Stimulated activated CD8-positive, alpha-beta memory T cell treated with anti-CD3 and anti-CD28 coated beads, Interleukin-15, amount 100 ng/mL, for 4 hours (primary cell): Measurements from ENCODE around the gene GNB5.
A peak's percentile ranks its signal among the peaks of the same experiment; 100 is the strongest.

Source experiments
- DNase-seq, 2 donors: peaks; one replicate each; pipeline ENCODE4 v3.0.0-alpha.2; 2020; ENCODE audit warnings: low read depth in 2 of 2

GNB5 gene

DNA sequence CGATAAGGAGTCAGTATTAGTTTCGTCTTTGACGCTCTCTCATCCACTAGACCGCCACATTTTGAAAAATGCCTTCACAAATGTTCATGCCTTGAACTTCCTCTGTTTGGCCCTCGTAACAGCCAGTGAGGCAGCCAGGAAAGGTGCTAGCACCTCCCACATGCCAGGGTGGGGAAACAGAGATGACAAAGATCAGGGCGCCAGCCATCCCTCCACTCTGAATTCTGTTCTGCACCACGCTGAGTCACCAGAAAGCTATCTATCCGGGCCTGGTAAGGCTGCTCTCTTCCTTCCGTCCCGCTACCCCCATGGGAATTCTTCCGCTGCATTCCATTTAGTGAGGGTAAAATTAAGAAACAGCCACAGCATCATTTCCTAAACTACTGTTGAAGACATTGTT, 47.3 kb downstream of the GNB5 start:
- DNase-seq: no peak

DNA sequence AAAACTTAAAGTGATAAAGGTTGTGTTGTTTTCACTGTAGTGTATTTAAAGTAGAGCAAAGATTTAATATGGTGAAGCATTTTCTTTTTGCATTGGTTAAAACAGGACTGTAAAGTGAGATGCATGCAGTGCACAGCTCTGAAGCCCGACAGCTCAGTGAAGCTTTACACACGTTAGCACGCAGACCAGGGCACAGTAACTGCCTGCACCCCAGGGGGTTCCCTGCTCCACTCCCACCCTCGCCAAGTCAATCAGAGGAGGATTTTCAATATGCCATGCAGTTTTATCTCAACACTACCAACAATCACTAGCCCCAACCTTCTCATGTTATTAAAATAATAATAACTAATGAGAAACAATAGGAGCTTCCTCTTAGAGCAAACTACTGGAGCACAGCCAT, 50.5 kb downstream of the GNB5 start:
- DNase-seq: no peak

DNA sequence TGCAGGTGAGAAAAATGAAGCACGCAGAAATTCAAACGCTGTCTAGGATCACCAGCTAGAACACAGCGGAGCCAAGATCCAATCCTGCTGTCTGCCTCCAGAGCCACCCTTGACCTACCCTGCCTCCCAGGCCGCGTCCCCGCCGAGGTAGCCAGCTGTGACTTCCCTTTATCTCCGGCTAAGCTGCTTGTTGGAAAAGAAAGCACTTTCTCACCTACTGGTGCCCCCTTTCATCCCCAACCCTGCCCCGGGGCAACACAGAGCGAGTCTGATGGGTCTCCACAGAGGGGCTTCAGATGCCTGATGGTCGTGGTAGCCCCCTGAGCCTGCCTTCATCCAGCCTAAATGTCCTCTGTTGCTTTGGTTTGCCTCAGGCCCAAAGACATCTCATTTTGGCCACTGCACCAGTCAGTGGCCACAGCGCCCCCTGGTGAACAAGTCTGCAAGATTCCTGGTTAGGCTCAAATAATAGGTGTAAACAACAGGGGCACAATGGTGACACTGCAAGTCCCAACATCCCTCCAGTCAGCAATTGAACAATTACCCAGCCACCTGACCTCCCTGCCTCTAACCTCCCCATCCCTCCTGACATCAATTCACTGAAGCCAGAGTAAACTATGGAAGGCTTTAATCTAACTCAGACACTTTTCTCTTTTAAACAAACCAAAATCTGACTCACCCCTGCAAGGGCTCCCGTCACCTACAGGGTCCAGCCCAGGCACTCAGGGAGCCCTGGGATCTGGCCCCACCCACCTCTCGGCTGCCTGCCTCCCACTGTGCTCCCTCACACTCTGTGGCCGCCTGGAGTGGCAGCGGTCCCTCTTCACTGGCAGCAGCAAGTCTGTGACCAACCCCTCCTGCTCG, 51.4 kb downstream of the GNB5 start:
- peak in 1 of 2 donors; percentile 3 for DNase-seq

DNA sequence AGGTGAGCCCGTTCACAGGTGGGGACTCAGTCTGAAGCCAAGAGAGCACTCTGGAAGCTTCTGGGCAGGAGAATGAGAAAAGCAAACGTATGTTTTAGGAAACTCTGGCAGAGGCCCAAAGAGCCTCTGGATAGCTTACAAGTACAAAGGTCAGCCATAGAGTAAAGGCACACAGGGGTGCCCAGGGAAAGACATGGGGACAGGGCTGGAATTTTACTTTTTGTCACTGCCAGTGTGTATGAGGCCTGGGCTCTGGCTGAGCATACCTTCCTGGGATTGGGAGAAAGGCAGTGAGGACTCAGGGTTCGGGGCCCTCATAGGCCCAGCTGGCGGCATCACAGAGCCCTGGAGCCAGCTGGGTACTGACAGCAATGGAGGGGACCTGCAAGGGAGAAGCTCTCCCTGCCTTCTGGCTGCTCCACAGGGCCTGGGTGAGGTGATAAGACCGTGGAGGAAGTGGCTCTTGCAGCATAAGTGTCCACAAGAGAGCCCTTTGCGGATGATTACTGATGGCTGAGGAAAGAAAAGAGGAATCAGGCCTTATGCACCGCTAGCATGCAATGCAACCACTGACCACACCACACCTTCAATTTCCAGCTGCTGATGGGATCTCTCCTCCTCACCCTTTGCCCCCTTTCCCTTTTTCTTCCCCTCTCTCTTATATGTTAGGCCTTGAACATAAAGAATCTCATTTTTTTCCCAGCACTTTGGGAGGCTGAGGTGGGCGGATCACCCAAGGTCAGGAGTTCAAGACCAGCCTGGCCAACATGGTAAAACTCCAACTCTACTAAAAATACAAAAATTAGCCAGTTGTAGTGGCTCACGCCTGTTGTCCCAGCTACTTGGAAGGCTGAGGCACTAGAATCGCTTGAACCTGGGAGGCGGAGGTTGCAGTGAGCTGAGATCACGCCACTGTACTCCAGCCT, 53.5 kb downstream of the GNB5 start:
- DNase-seq: no peak

DNA sequence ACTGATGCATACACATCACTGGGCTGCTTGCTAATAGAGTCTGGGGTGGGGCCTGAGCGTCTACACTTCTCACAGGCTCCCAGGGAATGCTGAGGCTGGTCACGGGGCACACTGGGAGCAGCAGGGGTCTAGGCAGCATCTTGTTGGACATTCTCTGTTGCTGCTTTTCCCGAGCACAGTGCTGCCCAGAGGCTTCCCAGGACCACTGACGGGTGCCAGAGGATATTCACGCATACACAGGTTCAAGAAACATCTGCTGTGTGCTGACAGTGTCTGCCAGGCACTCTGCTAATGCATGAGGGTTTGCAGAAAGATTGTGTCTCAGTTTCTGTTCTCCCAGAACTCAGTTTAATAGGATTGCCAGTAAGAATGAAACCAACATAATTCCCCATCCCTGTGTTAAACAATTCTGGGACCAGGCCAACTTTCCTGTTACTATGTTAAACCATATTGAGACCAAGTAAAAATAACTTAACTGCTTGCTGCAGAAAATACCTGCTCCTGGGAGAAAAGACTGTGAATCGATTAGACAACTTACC, 54.7 kb downstream of the GNB5 start:
- no peak for DNase-seq

DNA sequence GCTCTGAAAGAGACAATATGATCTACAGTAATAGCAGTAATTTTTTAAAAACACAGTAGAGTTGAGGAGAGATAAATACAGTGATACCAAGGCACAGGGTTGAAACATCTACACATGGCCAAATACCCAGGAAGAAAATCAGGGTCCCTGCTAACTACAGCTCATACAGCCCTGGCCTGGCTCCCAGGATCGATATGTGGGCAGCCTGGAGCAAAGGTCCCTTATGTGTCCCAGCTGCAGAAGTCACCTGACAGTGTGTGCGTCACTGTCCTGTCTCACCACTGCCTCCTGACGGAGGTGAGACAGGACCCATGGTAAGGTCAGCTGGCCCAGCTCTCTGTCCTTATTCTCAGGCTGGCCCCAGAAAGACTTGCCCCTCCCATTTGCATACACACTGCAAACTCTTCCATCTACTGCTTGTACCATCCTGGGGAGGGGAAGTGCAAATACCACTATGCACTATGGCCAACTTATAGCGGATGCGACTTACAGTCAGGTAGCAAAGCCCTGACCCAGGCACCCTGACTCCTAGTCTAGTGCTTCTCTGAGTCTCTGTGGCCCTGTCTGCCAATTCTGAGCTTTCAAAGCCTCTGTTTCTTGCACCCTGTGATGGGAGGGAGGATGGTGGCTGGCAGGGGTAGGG, 56.6 kb downstream of the GNB5 start:
- no peak for DNase-seq

DNA sequence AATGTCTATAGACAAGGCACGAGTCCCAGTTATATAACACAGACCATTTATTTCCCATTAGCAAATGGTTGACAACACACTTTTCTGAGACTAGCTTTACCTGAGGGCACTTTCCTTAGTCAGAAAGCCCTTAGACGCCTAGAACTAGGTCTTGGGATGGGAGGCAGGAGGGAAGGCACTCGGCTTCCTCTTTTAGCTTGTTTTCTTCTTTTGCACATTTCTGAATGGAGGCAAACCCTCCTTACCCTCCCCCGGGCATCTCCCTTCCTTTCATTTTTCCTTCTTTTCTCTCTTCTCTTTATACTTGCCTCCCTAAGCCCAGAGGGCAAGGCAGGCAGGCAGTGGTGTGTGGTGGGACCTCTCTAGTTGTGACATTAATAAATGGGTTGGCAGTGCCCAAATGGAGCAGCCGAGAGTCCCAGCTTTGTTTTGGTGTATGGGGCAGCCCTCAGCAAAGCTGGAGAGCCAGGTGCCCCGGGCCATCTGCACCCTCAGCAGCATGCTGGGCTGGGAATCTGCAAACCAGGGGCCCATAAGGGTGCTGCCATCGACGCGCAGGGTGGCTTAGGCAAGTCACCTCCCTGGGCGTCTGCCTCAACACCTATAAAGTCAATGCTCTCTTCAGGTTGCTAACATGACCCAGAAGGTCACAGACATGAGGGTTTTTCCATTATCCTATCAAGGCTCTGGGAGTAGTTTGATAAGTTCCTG, 57.5 kb downstream of the GNB5 start:
- DNase-seq: no peak

DNA sequence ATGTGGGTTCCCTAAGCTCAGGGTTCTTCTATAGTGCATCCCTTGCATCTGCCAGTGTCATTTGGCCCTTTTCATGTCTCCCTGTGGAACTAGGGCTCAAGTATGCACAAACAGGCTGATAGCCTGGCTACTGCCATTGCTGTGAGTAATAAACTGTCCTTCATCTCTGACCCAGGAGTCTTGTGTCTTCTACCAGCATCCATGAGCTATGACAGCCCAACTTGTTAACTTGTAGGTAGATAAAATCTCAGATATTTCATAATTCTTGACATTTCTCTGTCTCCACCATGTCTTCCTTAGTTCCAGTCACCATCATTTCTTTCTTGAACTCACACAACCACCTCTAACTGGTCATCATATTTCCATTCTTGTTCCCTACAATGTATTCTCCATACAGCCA, 59.1 kb downstream of the GNB5 start:
- no peak for DNase-seq

DNA sequence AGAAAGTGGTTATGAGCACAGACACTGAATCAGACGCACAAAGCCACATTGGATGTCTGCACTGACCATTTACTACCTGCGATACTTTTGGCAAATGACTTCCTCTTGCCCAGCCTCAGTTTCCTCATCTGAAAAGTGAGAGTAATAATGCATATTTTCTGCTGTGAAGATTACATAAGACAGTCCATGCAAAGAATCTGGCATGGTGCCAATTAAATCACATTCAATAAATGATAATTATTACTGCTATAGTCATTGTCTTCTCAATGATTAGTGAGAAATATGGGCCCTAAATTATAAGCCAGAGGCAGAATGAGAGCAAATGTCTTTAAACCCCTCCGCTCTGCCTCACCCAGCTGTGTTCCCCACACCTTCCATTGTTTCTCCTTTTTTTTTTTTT, 62.6 kb downstream of the GNB5 start:
- DNase-seq: no peak

DNA sequence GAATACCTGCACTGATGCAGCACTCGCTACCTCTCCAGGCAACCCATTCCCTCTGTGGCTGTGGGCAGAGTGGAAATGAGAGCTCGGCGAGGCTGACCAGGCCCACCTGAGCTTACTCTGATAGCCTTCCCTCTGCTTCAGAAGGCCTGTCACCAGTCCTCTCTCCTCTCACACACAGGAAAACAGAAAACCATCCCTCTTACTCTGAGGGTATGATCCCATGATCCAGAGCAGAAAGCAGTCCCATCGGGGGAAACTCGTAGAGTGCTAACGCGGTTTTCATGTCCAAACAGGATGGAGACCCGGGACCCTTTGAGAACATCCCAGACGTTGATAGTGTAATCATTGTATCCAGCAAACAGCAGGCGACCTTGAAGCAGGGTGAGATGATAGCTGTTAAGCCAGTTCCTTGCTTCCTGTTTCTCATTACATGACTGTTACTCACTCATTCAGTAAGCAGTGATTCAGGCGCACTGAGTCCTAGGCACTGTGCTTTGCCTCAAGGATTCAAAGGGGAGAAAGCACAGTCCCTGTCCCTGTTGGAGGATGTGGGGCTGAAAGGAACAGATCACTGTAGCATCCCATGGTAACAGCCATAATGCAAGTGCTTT, 66.8 kb downstream of the GNB5 start:
- DNase-seq: no peak

DNA sequence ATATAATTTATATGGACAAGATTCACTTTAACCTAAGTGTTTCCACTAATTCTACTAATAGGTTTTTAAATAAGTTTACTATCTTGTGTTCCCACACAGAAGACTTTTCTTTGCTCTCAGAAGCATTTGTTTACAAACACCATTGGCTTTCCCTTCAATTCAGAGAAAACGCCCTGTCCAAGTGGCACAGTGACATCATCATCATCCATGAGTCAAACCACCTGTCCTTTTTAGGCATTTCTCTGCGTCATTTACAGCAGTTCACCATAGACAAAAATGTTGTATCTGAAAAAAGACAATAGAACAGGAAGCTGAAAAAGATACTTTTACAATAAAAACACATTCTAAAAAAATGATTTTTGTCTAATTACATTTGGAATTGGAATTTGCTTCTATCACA, 69.3 kb downstream of the GNB5 start:
- no peak for DNase-seq

DNA sequence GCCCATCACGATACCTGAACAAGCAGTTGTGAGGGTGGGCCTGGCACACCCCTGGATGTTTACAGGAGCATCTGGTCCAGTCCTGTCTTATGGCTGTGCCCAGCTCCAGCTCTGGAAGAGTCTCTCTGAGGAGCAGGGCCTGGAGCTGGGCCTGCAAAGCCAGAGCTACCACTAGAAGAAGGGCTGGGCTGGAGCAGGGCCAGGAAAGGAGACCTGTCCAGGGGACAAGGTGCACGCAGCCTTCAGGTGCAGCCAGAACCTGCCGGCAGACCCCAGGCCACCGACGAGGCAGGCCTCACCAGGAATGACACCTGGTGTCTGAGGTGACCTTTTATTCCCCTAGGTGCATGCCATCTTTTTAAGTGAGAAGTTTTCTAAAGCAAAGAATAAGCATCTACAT, 70.2 kb downstream of the GNB5 start:
- no peak for DNase-seq

DNA sequence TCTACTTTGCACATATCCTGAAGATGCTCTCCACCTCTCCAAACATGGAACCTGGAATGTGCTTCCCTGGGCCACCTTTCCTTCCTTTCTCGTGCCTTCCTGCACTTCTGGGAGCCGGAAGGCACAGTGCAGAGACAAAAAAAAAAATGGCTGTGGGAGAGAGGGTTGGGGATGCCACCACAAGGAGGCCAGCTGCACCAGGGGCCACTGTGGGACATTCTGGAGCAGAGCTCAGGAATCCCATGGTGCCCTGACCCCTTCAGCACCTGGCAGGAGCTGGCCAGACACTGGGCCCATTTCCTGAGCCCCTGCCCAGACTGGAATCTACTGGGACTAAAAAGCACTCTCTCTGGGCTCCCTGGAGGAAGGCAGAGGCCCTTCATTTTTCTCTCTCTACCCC, 70.7 kb downstream of the GNB5 start:
- no peak for DNase-seq

DNA sequence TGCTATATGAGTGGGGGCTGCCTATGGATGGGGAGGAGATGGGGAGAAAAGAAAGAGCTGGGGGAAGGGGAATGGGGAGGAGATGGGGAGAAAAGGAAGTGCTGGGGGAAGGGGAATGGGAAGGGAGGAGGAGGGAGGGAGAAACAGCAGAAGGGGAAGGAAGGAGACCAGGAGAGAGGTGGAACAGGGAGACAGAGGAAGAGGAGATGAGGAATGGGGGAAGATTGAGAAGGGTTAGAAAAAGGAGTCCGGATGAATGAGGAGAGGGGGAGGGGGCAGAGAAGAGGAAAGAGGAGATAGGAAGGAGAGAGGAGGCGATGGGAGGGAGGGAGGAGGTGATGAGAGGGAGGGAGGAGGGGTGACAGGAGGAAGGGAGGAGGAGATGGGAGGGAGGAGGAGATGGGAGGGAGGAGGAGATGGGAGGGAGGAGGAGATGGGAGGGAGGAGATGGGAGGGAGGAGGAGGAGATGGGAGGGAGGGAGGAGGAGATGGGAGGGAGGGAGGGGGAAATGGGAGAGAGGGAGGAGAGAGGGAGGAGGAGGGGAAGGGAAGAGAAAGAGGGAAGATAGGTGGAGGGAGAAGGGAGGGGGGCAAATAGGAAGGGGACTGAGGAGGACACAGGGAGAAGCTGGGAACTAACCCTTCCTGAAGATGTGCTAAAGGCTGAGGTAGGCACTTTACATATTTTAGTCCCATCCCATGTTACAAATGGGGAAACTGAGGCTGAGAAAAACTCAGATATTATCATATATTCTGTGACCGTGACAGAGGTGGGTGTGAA, 72.0 kb downstream of the GNB5 start:
- DNase-seq: no peak

DNA sequence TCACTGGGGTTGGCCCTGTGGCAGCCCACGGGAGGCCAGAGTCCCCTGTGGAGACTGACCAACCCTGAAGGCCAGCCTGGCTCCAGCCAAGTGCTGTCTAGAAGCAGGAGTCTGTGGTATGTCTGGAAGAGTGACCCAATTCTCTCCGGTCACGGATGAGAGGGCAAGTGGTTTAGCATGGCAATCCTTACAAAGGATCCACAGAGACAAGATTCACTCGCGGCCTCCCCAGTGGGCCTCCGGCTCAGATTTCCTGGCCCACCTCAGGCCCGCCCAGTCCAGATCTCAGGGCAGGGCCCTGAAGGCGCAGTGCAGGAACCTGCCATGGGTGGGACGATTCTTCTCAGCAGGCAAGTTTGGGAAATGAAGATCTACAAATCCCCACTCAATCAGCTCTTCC, 73.6 kb downstream of the GNB5 start:
- no peak for DNase-seq

DNA sequence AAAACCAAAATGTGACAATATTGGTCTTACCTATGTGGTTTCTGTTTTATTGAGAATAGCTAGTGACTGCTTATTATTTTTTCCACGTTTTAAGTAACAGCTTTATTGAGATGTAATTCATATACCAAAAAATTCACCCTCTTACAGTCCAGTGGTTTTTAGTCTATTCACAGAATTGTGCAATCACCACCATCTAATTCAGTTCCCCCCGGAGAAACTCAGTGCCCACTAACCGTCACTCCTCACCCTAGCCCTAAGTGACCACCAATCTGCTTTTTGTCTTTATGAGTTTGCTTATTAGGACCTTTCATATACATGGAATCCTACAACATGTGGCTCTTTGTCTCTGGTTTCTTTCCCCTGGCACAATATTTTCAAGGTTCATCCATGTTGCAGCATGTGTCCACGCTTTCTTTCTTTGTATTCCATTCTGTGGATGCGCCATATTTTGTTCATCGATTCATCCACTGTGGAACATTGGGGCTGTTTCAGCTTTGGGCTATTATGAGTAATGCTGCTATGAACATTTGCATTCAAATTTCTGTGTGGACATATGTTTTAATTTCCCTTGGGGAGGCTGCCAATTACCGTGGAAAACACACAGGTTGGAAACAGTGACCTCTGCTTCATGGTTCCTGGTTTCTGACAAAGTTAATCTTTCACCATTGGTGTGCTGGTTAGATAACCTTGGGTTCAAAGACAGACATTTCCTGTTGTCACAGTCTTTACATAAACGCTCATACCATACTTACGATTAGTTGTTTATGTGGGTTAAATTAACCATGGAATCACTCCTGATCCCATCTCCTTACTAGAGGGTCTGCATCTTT, 75.4 kb downstream of the GNB5 start:
- DNase-seq: no peak

DNA sequence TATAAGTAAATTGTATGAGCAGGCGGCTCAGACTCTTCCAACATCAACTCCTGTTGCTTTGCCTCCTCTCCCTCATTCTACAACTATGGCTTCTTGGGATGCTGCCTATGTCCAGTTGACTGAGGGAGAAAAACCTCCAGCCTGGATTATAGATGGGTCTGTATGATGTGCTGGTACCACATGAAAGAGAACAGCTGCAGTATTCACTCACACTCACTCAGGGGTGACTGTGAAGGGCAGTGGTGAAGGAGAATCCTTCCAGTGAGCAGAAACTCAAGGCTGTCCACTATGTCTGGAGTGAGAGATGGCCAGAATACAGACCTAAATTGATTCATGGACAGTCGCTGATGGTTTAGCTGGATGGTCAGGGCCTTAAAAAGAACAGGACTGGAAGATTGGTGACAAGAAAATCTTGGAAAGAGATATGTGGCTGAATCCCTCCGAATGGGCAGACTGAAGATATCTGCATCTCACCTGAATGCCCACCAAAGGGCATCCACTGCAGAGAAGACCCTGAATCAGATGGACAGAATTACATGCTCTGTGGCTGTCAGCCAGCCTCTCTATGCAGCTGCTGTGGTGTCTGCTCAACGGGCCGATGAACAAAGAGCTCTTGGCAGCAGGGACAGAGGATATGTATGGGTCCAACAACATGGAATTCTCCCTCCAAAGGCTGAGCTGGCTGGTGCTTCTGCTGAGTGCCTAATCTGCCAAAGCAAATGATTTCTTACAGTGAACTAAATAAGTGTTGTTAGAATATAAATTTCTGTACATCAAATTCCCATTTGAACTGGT, 76.7 kb downstream of the GNB5 start:
- no peak for DNase-seq

DNA sequence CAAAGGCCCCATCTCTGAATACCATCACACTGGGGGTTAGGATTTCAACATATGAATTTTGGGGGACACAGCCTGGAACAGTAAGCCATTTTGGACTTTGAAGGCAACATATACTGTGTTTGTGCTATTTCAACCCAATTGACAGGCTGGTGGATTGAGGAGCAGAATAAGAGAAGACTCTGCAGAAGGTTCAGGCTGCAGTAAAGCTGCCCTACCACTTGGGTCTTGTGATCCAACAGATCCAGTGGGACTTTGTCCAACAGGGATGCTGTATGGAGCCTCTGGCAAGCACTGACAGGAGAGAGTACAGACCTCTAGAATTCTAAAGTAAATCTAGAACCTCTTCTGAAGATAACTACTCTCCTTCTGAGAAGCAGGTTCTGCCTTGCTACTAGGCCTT, 77.5 kb downstream of the GNB5 start:
- DNase-seq: no peak

DNA sequence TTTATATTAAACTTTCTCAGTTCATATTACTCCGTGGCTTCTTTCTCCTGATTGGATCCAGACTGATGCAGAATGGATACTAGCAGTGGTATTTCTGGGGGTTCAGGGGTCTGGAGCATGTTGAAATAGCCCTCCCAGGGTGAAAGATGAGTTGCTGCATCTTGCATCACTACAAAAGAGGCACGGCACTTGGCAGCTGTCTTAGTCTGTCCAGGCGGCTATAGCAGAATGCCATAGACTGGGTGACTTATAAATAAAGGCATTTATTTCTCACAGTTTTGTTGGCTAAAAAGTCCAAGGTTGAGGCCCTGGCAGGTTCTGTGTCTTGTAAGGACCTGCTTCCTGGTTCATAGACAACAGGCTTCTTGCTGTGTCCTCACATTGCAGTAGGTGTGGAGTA, 78.0 kb downstream of the GNB5 start:
- DNase-seq: no peak
